WTC11 (cell line): Measurements from ENCODE around the gene RAB23.

Experiments
- CREM ChIP-seq: sonication (generic); formaldehyde crosslinking; IDR thresholded peaks from 2 replicates; pipeline ENCODE4 v1.8.1; 2022; ENCODE audit warnings: mild to moderate bottlenecking, missing genetic modification reagents, moderate library complexity
- ESRRA ChIP-seq: sonication (generic); formaldehyde crosslinking; IDR thresholded peaks from 2 replicates; pipeline ENCODE4 v1.8.1; 2022; ENCODE audit warnings: mild to moderate bottlenecking, missing genetic modification reagents, borderline replicate concordance
- FOXK1 ChIP-seq: sonication (generic); formaldehyde crosslinking; IDR thresholded peaks from 2 replicates; pipeline ENCODE4 v1.8.0; 2022; ENCODE audit warnings: mild to moderate bottlenecking, moderate library complexity, missing genetic modification reagents
- MAX ChIP-seq: sonication (generic); formaldehyde crosslinking; IDR thresholded peaks from 2 replicates; pipeline ENCODE4 v1.8.0; 2022; ENCODE audit warnings: mild to moderate bottlenecking, missing genetic modification reagents
- NR2C2 ChIP-seq: sonication (generic); formaldehyde crosslinking; IDR thresholded peaks from 2 replicates; pipeline ENCODE4 v1.8.0; 2022; ENCODE audit warnings: mild to moderate bottlenecking, missing genetic modification reagents
- PREB ChIP-seq: sonication (generic); formaldehyde crosslinking; IDR thresholded peaks from 2 replicates; pipeline ENCODE4 v1.8.1; 2022; ENCODE audit warnings: mild to moderate bottlenecking, missing genetic modification reagents, moderate library complexity, borderline replicate concordance
- ZBTB21 ChIP-seq: sonication (generic); formaldehyde crosslinking; IDR thresholded peaks from 2 replicates; pipeline ENCODE4 v1.8.1; 2023; ENCODE audit warnings: mild to moderate bottlenecking, missing genetic modification reagents, borderline replicate concordance
- ZMAT4 ChIP-seq: fragments of 250-450 bp; sonication (Bioruptor Pico); IDR thresholded peaks from 2 replicates; pipeline ENCODE4 v1.9.0; 2021; ENCODE audit warnings: mild to moderate bottlenecking
- ZNF263 ChIP-seq: sonication (generic); formaldehyde crosslinking; IDR thresholded peaks from 2 replicates; pipeline ENCODE4 v1.8.1; 2022; ENCODE audit warnings: low read depth, mild to moderate bottlenecking, moderate library complexity, missing genetic modification reagents
- ZNF281 ChIP-seq: sonication (generic); formaldehyde crosslinking; IDR thresholded peaks from 2 replicates; pipeline ENCODE4 v1.8.0; 2023; ENCODE audit warnings: mild to moderate bottlenecking, missing genetic modification reagents
- TF ChIP-seq, protein P1 (sequence below): fragments of 200-600 bp; IDR thresholded peaks from 2 replicates; pipeline ENCODE4 v1.8.0; 2022; ENCODE audit warnings: antibody characterized with exemption
- TF ChIP-seq, protein P2 (sequence below): sonication (generic); formaldehyde crosslinking; IDR thresholded peaks from 2 replicates; pipeline ENCODE4 v1.8.1; 2023; ENCODE audit warnings: mild to moderate bottlenecking, missing genetic modification reagents
- TF ChIP-seq, protein P3 (sequence below): sonication (generic); formaldehyde crosslinking; IDR thresholded peaks from 2 replicates; pipeline ENCODE4 v1.8.1; 2023; ENCODE audit warnings: mild to moderate bottlenecking, missing genetic modification reagents, moderate library complexity

GRCh38 chr6:57193177-57193576 is 28.9 kb downstream of the RAB23 start:
- TF ChIP-seq, protein P1, sequence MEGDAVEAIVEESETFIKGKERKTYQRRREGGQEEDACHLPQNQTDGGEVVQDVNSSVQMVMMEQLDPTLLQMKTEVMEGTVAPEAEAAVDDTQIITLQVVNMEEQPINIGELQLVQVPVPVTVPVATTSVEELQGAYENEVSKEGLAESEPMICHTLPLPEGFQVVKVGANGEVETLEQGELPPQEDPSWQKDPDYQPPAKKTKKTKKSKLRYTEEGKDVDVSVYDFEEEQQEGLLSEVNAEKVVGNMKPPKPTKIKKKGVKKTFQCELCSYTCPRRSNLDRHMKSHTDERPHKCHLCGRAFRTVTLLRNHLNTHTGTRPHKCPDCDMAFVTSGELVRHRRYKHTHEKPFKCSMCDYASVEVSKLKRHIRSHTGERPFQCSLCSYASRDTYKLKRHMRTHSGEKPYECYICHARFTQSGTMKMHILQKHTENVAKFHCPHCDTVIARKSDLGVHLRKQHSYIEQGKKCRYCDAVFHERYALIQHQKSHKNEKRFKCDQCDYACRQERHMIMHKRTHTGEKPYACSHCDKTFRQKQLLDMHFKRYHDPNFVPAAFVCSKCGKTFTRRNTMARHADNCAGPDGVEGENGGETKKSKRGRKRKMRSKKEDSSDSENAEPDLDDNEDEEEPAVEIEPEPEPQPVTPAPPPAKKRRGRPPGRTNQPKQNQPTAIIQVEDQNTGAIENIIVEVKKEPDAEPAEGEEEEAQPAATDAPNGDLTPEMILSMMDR, result no peak
- TF ChIP-seq FOXK1 (CRISPR knock-in tag), result no peak
- TF ChIP-seq ZNF263, result no peak
- no peak for TF ChIP-seq PREB (CRISPR knock-in tag)
- TF ChIP-seq ZNF281 (CRISPR knock-in tag), result no peak
- TF ChIP-seq, protein P2, sequence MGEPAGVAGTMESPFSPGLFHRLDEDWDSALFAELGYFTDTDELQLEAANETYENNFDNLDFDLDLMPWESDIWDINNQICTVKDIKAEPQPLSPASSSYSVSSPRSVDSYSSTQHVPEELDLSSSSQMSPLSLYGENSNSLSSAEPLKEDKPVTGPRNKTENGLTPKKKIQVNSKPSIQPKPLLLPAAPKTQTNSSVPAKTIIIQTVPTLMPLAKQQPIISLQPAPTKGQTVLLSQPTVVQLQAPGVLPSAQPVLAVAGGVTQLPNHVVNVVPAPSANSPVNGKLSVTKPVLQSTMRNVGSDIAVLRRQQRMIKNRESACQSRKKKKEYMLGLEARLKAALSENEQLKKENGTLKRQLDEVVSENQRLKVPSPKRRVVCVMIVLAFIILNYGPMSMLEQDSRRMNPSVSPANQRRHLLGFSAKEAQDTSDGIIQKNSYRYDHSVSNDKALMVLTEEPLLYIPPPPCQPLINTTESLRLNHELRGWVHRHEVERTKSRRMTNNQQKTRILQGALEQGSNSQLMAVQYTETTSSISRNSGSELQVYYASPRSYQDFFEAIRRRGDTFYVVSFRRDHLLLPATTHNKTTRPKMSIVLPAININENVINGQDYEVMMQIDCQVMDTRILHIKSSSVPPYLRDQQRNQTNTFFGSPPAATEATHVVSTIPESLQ (CRISPR knock-in tag), result no peak
- TF ChIP-seq ZBTB21 (CRISPR knock-in tag), result no peak
- TF ChIP-seq MAX (CRISPR knock-in tag), result no peak
- no peak for TF ChIP-seq CREM (CRISPR knock-in tag)
- no peak for TF ChIP-seq ZMAT4 (CRISPR knock-in tag)
- TF ChIP-seq, protein P3, sequence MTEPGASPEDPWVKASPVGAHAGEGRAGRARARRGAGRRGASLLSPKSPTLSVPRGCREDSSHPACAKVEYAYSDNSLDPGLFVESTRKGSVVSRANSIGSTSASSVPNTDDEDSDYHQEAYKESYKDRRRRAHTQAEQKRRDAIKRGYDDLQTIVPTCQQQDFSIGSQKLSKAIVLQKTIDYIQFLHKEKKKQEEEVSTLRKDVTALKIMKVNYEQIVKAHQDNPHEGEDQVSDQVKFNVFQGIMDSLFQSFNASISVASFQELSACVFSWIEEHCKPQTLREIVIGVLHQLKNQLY (CRISPR knock-in tag), result no peak
- no peak for TF ChIP-seq ESRRA (CRISPR knock-in tag)
- no peak for TF ChIP-seq NR2C2
